WTC11 (cell line): ENCODE data around the gene CENPVL3.

Experiments
- CBFB ChIP-seq: sonication (generic); formaldehyde crosslinking; IDR thresholded peaks from 2 replicates; pipeline ENCODE4 v1.8.1; 2022; ENCODE audit warnings: mild to moderate bottlenecking, low read depth, missing genetic modification reagents
- ETV6 ChIP-seq: sonication (generic); formaldehyde crosslinking; IDR thresholded peaks from 2 replicates; pipeline ENCODE4 v1.8.1; 2022; ENCODE audit warnings: mild to moderate bottlenecking, missing genetic modification reagents
- FOXK1 ChIP-seq: sonication (generic); formaldehyde crosslinking; IDR thresholded peaks from 2 replicates; pipeline ENCODE4 v1.8.0; 2022; ENCODE audit warnings: mild to moderate bottlenecking, moderate library complexity, missing genetic modification reagents
- NFYB ChIP-seq: sonication (generic); formaldehyde crosslinking; conservative IDR thresholded peaks from 2 replicates; pipeline ENCODE4 v1.8.0; 2022; ENCODE audit warnings: low read depth, missing genetic modification reagents
- TCF7 ChIP-seq: sonication (generic); formaldehyde crosslinking; IDR thresholded peaks from 2 replicates; pipeline ENCODE4 v1.8.0; 2022; ENCODE audit warnings: mild to moderate bottlenecking, low read depth, missing genetic modification reagents, moderate library complexity
- ZNF121 ChIP-seq: sonication (generic); formaldehyde crosslinking; IDR thresholded peaks from 2 replicates; pipeline ENCODE4 v1.8.0; 2023; ENCODE audit warnings: missing genetic modification reagents
- ZNF317 ChIP-seq: sonication (generic); formaldehyde crosslinking; IDR thresholded peaks from 2 replicates; pipeline ENCODE4 v1.8.1; 2023; ENCODE audit warnings: low read depth, mild to moderate bottlenecking, moderate library complexity, missing genetic modification reagents, borderline replicate concordance
- TF ChIP-seq, protein P1 (sequence below): fragments of 200-600 bp; IDR thresholded peaks from 2 replicates; pipeline ENCODE4 v1.8.0; 2022; ENCODE audit warnings: antibody characterized with exemption
- TF ChIP-seq, protein P2 (sequence below): sonication (generic); formaldehyde crosslinking; IDR thresholded peaks from 2 replicates; pipeline ENCODE4 v1.8.1; 2023; ENCODE audit warnings: mild to moderate bottlenecking, missing genetic modification reagents, moderate library complexity
- TF ChIP-seq, protein P3 (sequence below): sonication (generic); formaldehyde crosslinking; IDR thresholded peaks from 2 replicates; pipeline ENCODE4 v1.8.1; 2022; ENCODE audit warnings: low read depth, missing genetic modification reagents, borderline replicate concordance
- TF ChIP-seq, protein P4 (sequence below): fragments of 250-450 bp; sonication (Bioruptor Pico); IDR thresholded peaks from 2 replicates; pipeline ENCODE4 v1.9.0; 2021; ENCODE audit warnings: mild to moderate bottlenecking
- TF ChIP-seq, protein P5 (sequence below): sonication (generic); formaldehyde crosslinking; conservative IDR thresholded peaks from 2 replicates; pipeline ENCODE4 v1.8.1; 2022; ENCODE audit warnings: mild to moderate bottlenecking, missing genetic modification reagents

DNA sequence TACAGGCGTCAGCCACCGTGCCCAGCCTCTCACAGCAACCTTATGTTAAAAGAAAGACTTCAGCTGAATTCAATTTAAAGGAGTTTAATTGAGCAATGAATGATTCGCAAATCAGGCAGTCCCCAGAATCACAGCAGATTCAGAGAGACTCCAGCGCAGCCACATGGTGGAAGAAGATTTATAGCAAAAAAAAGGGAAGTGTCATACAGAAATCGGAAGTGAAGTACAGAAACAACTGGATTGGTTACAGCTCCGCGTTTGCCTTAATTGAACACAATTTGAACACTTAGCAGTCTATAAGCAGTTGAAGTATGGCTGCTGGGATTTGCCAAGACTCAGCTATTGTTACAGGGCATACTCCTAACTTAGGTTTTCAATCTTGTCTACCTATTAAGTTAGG lies 19.8 kb downstream of the CENPVL3 start:
- TF ChIP-seq NFYB (CRISPR knock-in tag) = no peak
- TF ChIP-seq, protein P1, sequence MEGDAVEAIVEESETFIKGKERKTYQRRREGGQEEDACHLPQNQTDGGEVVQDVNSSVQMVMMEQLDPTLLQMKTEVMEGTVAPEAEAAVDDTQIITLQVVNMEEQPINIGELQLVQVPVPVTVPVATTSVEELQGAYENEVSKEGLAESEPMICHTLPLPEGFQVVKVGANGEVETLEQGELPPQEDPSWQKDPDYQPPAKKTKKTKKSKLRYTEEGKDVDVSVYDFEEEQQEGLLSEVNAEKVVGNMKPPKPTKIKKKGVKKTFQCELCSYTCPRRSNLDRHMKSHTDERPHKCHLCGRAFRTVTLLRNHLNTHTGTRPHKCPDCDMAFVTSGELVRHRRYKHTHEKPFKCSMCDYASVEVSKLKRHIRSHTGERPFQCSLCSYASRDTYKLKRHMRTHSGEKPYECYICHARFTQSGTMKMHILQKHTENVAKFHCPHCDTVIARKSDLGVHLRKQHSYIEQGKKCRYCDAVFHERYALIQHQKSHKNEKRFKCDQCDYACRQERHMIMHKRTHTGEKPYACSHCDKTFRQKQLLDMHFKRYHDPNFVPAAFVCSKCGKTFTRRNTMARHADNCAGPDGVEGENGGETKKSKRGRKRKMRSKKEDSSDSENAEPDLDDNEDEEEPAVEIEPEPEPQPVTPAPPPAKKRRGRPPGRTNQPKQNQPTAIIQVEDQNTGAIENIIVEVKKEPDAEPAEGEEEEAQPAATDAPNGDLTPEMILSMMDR = no peak
- no peak for TF ChIP-seq ZNF121 (CRISPR knock-in tag)
- no peak for TF ChIP-seq FOXK1 (CRISPR knock-in tag)
- TF ChIP-seq, protein P2, sequence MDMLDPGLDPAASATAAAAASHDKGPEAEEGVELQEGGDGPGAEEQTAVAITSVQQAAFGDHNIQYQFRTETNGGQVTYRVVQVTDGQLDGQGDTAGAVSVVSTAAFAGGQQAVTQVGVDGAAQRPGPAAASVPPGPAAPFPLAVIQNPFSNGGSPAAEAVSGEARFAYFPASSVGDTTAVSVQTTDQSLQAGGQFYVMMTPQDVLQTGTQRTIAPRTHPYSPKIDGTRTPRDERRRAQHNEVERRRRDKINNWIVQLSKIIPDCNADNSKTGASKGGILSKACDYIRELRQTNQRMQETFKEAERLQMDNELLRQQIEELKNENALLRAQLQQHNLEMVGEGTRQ (CRISPR knock-in tag) = no peak
- no peak for TF ChIP-seq ZNF317 (CRISPR knock-in tag)
- TF ChIP-seq, protein P3, sequence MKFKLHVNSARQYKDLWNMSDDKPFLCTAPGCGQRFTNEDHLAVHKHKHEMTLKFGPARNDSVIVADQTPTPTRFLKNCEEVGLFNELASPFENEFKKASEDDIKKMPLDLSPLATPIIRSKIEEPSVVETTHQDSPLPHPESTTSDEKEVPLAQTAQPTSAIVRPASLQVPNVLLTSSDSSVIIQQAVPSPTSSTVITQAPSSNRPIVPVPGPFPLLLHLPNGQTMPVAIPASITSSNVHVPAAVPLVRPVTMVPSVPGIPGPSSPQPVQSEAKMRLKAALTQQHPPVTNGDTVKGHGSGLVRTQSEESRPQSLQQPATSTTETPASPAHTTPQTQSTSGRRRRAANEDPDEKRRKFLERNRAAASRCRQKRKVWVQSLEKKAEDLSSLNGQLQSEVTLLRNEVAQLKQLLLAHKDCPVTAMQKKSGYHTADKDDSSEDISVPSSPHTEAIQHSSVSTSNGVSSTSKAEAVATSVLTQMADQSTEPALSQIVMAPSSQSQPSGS = no peak
- no peak for TF ChIP-seq TCF7 (CRISPR knock-in tag)
- no peak for TF ChIP-seq ETV6 (CRISPR knock-in tag)
- TF ChIP-seq, protein P4, sequence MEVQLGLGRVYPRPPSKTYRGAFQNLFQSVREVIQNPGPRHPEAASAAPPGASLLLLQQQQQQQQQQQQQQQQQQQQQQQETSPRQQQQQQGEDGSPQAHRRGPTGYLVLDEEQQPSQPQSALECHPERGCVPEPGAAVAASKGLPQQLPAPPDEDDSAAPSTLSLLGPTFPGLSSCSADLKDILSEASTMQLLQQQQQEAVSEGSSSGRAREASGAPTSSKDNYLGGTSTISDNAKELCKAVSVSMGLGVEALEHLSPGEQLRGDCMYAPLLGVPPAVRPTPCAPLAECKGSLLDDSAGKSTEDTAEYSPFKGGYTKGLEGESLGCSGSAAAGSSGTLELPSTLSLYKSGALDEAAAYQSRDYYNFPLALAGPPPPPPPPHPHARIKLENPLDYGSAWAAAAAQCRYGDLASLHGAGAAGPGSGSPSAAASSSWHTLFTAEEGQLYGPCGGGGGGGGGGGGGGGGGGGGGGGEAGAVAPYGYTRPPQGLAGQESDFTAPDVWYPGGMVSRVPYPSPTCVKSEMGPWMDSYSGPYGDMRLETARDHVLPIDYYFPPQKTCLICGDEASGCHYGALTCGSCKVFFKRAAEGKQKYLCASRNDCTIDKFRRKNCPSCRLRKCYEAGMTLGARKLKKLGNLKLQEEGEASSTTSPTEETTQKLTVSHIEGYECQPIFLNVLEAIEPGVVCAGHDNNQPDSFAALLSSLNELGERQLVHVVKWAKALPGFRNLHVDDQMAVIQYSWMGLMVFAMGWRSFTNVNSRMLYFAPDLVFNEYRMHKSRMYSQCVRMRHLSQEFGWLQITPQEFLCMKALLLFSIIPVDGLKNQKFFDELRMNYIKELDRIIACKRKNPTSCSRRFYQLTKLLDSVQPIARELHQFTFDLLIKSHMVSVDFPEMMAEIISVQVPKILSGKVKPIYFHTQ (CRISPR knock-in tag) = no peak
- TF ChIP-seq, protein P5, sequence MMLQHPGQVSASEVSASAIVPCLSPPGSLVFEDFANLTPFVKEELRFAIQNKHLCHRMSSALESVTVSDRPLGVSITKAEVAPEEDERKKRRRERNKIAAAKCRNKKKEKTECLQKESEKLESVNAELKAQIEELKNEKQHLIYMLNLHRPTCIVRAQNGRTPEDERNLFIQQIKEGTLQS (CRISPR knock-in tag) = no peak
- no peak for TF ChIP-seq CBFB
